OCI-LY3 (cell line): ENCODE data around the gene PPARG.

ENCODE experiments used
- H2AFZ ChIP-seq: fragments of 200-600, 300-600 bp; shearing (Covaris generic); 2 replicates; pipeline ENCODE4 v1.6.0; 2014; ENCODE audit warnings: antibody characterized with exemption, low read depth, low read length
- H3K27ac ChIP-seq: fragments of 200-600, 300-600 bp; sonication (generic); 2 replicates; pipeline ENCODE4 v1.5.1; 2014; ENCODE audit warnings: mild to moderate bottlenecking, low read length, moderate library complexity, mixed read lengths
- H3K27me3 ChIP-seq: fragments of 200-600, 300-600 bp; sonication (generic); 2 replicates; pipeline ENCODE4 v1.6.1; 2014; ENCODE audit warnings: low read depth, low read length, mixed read lengths
- H3K36me3 ChIP-seq: fragments of 200-600, 300-600 bp; sonication (generic); replicated peaks from 2 replicates; pipeline ENCODE3; 2014; ENCODE audit warnings: low read depth, low read length, mixed read lengths
- H3K4me1 ChIP-seq: fragments of 300-600, 200-600 bp; sonication (generic); 2 replicates; pipeline ENCODE4 v1.6.1; 2014; ENCODE audit warnings: low read length, mixed read lengths
- H3K4me2 ChIP-seq: fragments of 200-600, 300-600 bp; sonication (generic); 2 replicates; pipeline ENCODE4 v1.6.1; 2014; ENCODE audit warnings: low read length, mixed read lengths
- H3K4me3 ChIP-seq: fragments of 300-600, 200-600 bp; sonication (generic); 2 replicates; pipeline ENCODE4 v1.5.1; 2014; ENCODE audit warnings: antibody characterized with exemption, mild to moderate bottlenecking, low read length, moderate library complexity
- H3K79me2 ChIP-seq: fragments of 300-600, 200-600 bp; shearing (Covaris generic); 2 replicates; pipeline ENCODE4 v1.6.1; 2014; ENCODE audit warnings: mild to moderate bottlenecking, low read length, mixed read lengths
- H3K9ac ChIP-seq: fragments of 300-600, 200-600 bp; shearing (Covaris generic); 2 replicates; pipeline ENCODE4 v1.6.0; 2014; ENCODE audit warnings: mild to moderate bottlenecking, low read length, moderate library complexity
- H3K9me3 ChIP-seq: fragments of 200-600, 300-600 bp; shearing (Covaris generic); 2 replicates; pipeline ENCODE4 v1.6.1; 2014; ENCODE audit warnings: low read length, mixed read lengths; ENCODE audit not compliant: insufficient read depth
- H4K20me1 ChIP-seq: fragments of 200-600, 300-600 bp; sonication (generic); 2 replicates; pipeline ENCODE4 v1.6.1; 2016; ENCODE audit warnings: low read length, mixed read lengths; ENCODE audit not compliant: insufficient read depth
- CTCF ChIP-seq: fragments of 200-600, 300-600 bp; sonication (generic); IDR thresholded peaks from 2 replicates; pipeline ENCODE4 v1.5.1; 2014; ENCODE audit warnings: antibody characterized with exemption, low read length, low read depth
- EZH2phosphoT487 ChIP-seq: fragments of 200-600 bp; shearing (Covaris generic); IDR thresholded peaks from 2 replicates; pipeline ENCODE4 v1.6.1; 2018; ENCODE audit warnings: antibody characterized with exemption, mixed run types, low read depth

PPARG gene

DNA sequence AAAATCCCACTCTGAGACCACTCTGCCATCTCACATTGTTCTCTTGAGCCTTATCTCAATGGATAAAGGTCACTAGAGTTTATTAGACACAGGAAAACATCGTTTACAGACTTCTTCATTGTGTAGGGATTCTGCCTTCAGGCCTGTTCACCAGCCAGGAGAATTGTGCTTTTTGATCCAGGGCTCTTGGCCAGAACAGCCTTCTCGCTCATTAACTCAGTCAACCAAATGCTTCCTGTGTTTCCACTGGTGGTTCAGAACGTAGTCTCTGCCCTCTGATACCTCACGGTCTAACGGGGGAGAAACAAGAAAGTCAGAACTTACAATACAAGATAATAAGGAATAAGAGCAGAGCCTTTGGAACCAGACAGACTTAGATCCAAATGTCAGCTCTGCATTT, 141.2 kb downstream of the PPARG start:
- TF ChIP-seq EZH2phosphoT487 (no peak), CTCF (no peak)
- Histone ChIP-seq H3K4me3 (no peak overlapping the region), H3K9ac (no peak overlapping the region), H3K27me3 (peaks cover 17% of the 10 kb centered on the region; the same call in 1 of the 2 replicates), H3K4me1 (no peaks in the 10 kb centered on the region), H3K79me2 (no peaks in the 10 kb centered on the region), H3K9me3 (no peaks in the 10 kb centered on the region), H3K27ac (no peak overlapping the region), H2AFZ (no peak overlapping the region), H3K4me2 (no peak overlapping the region), H4K20me1 (no peaks in the 10 kb centered on the region), H3K36me3 (no peaks in the 10 kb centered on the region)

- H3K9me3 ChIP-seq, result no peaks in the 10 kb centered on the region
- H3K4me1 ChIP-seq, result no peaks in the 10 kb centered on the region
- H3K27me3 ChIP-seq, result peaks cover 34% of the 10 kb centered on the region
- no peaks in the 10 kb centered on the region for H3K79me2 ChIP-seq
- H4K20me1 ChIP-seq, result no peaks in the 10 kb centered on the region
- no peak overlapping the region for H3K4me2 ChIP-seq
- H2AFZ ChIP-seq, result no peak overlapping the region
- H3K9ac ChIP-seq, result no peak overlapping the region
- no peaks in the 10 kb centered on the region for H3K36me3 ChIP-seq
- no peak overlapping the region for H3K4me3 ChIP-seq
- no peak overlapping the region for H3K27ac ChIP-seq
- no peak for TF ChIP-seq EZH2phosphoT487
- no peak for TF ChIP-seq CTCF
These were observed 145.0 kb downstream of the PPARG start for GRCh38 chr3:12433823-12434222.

GRCh38 chr3:12436514-12437220, 147.8 kb downstream of the PPARG start:
- Histone ChIP-seq H3K27ac (no peak overlapping the region), H3K4me2 (no peak overlapping the region), H2AFZ (no peak overlapping the region), H3K9me3 (no peaks in the 10 kb centered on the region), H3K9ac (no peak overlapping the region), H3K36me3 (no peaks in the 10 kb centered on the region), H3K4me3 (no peak overlapping the region), H3K27me3 (peaks cover 34% of the 10 kb centered on the region), H3K79me2 (no peaks in the 10 kb centered on the region), H4K20me1 (no peaks in the 10 kb centered on the region), H3K4me1 (no peaks in the 10 kb centered on the region)
- no peak for TF ChIP-seq CTCF

DNA sequence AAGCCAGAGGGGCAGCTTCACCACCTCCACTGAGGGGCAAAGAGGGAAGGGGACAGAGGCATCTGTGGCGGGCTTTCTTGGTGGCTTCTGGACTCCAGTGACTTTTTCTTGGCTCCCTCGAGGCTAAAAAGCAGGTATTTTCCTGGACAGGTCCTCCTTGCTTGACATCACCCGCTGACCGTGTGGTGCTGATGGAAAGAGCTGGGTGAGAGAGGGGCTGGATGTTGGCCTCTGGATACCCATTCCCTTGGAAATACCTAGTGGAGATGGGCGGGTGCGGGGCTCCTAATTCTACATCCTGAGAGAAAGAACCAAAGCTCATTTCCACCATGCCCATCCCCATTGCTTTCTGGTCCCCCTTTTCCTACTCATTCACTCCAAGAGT, 148.3 kb downstream of the PPARG start:
- Histone ChIP-seq H3K4me3 (no peak overlapping the region), H3K9ac (no peak overlapping the region), H3K79me2 (no peaks in the 10 kb centered on the region), H3K27me3 (peaks cover 34% of the 10 kb centered on the region), H3K4me1 (no peaks in the 10 kb centered on the region), H2AFZ (no peak overlapping the region), H3K27ac (no peak overlapping the region), H3K36me3 (no peaks in the 10 kb centered on the region), H3K9me3 (no peaks in the 10 kb centered on the region), H3K4me2 (no peak overlapping the region), H4K20me1 (no peaks in the 10 kb centered on the region)
- TF ChIP-seq EZH2phosphoT487 (no peak), CTCF (no peak)
